ENCODE data around the gene HEXB. TPM values are rescaled to one million over a fixed set of nuclear protein-coding genes. Genes with fewer than 3 reads are reported as not detected.
"Not testable (repeated sequence)": the region's sequence is repeated elsewhere in the genome, so short reads cannot be mapped to it uniquely, and the experiment has no call there.

Gene HEXB
- total RNA-seq, 1 experiment from 2014 or later = 60.9 TPM

- H3K4me1 Mint-ChIP-seq; H3K27ac Mint-ChIP-seq; POLR2A ChIA-PET; H3K9me3 Mint-ChIP-seq; CTCF ChIA-PET; H3K27me3 Mint-ChIP-seq (ENCODE audit: low read depth); H3K4me3 Mint-ChIP-seq; DNase-seq (ENCODE audit: low spot score); ATAC-seq: not testable (repeated sequence)
- TF ChIP-seq HMGA2 (CRISPR knock-in tag; IDR thresholded peaks at IDR 0.05) = peak; percentile 99
- H3K36me3 Mint-ChIP-seq = peaks cover 29% of the 10 kb centered on the region
Observed at GRCh38 chr5:74748742-74749141, 63.7 kb downstream of the HEXB start.

DNA sequence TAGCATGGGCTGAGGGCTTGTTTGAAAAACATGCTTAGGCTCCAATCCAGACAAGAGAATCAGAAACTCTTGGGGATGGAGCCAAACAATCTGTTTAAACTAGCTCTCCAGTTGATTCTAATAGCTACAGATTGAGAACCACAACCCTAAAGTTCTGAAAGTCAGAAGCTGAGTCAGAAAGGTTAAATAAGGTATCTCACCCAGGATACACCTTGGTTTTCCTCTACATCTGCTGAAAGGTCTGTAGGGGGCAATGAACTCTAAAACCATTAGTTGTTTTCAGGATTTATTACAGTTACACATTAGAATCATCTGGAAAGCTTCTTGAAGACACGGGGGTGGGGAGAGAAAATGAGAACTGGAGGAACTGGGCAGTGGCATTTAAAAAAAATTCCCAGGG is 76.2 kb downstream of the HEXB start:
- no peak overlapping the region for H3K27ac Mint-ChIP-seq
- no peak for ATAC-seq
- ChIA-PET CTCF (interaction anchor here (1.4 kb wide), 1 partner anchor 174 kb away, joined by 5 read pairs; no protein-coding TSS in a partner anchor), POLR2A (no interaction called here)
- H3K4me1 Mint-ChIP-seq = peaks cover 9% of the 10 kb centered on the region
- no peaks in the 10 kb centered on the region for H3K27me3 Mint-ChIP-seq (ENCODE audit: low read depth)
- no peak for DNase-seq (ENCODE audit: low spot score)
- no peak overlapping the region for H3K4me3 Mint-ChIP-seq
- H3K36me3 Mint-ChIP-seq = peaks cover 26% of the 10 kb centered on the region
- H3K9me3 Mint-ChIP-seq = no peaks in the 10 kb centered on the region
- TF ChIP-seq MLX (CRISPR knock-in tag; IDR thresholded peaks at IDR 0.05) = no peak
- TF ChIP-seq SMAD4 (CRISPR knock-in tag; IDR thresholded peaks at IDR 0.05) = no peak
- TF ChIP-seq GTF2I (CRISPR knock-in tag; conservative IDR thresholded peaks at IDR 0.05) = no peak
- no peak for TF ChIP-seq ELF4 (CRISPR knock-in tag; IDR thresholded peaks at IDR 0.05; ENCODE audit: low read depth)
- TF ChIP-seq IRF2 (CRISPR knock-in tag; IDR thresholded peaks at IDR 0.05; ENCODE audit: borderline replicate concordance, low read depth) = no peak
- no peak for TF ChIP-seq PREB (CRISPR knock-in tag; IDR thresholded peaks at IDR 0.05; ENCODE audit: borderline replicate concordance)
- TF ChIP-seq, protein P1, sequence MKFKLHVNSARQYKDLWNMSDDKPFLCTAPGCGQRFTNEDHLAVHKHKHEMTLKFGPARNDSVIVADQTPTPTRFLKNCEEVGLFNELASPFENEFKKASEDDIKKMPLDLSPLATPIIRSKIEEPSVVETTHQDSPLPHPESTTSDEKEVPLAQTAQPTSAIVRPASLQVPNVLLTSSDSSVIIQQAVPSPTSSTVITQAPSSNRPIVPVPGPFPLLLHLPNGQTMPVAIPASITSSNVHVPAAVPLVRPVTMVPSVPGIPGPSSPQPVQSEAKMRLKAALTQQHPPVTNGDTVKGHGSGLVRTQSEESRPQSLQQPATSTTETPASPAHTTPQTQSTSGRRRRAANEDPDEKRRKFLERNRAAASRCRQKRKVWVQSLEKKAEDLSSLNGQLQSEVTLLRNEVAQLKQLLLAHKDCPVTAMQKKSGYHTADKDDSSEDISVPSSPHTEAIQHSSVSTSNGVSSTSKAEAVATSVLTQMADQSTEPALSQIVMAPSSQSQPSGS (CRISPR knock-in tag; IDR thresholded peaks at IDR 0.05; ENCODE audit: borderline replicate concordance, low read depth) = no peak
- no peak for TF ChIP-seq RORB (CRISPR knock-in tag; IDR thresholded peaks at IDR 0.05)
- no peak for TF ChIP-seq OVOL2 (CRISPR knock-in tag; IDR thresholded peaks at IDR 0.05; ENCODE audit: borderline replicate concordance)
- no peak for TF ChIP-seq TEAD4 (CRISPR knock-in tag; IDR thresholded peaks at IDR 0.05)
- no peak for TF ChIP-seq ATF1 (CRISPR knock-in tag; IDR thresholded peaks at IDR 0.05)
- TF ChIP-seq ATF3 (CRISPR knock-in tag; conservative IDR thresholded peaks at IDR 0.05) = no peak
- TF ChIP-seq SMAD3 (CRISPR knock-in tag; IDR thresholded peaks at IDR 0.05; ENCODE audit: borderline replicate concordance) = no peak
- TF ChIP-seq, protein P2, sequence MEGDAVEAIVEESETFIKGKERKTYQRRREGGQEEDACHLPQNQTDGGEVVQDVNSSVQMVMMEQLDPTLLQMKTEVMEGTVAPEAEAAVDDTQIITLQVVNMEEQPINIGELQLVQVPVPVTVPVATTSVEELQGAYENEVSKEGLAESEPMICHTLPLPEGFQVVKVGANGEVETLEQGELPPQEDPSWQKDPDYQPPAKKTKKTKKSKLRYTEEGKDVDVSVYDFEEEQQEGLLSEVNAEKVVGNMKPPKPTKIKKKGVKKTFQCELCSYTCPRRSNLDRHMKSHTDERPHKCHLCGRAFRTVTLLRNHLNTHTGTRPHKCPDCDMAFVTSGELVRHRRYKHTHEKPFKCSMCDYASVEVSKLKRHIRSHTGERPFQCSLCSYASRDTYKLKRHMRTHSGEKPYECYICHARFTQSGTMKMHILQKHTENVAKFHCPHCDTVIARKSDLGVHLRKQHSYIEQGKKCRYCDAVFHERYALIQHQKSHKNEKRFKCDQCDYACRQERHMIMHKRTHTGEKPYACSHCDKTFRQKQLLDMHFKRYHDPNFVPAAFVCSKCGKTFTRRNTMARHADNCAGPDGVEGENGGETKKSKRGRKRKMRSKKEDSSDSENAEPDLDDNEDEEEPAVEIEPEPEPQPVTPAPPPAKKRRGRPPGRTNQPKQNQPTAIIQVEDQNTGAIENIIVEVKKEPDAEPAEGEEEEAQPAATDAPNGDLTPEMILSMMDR (IDR thresholded peaks at IDR 0.05) = no peak
- TF ChIP-seq CREB1 (CRISPR knock-in tag; IDR thresholded peaks at IDR 0.05) = no peak
- no peak for TF ChIP-seq JAZF1 (CRISPR knock-in tag; IDR thresholded peaks at IDR 0.05)
- TF ChIP-seq, protein P3, sequence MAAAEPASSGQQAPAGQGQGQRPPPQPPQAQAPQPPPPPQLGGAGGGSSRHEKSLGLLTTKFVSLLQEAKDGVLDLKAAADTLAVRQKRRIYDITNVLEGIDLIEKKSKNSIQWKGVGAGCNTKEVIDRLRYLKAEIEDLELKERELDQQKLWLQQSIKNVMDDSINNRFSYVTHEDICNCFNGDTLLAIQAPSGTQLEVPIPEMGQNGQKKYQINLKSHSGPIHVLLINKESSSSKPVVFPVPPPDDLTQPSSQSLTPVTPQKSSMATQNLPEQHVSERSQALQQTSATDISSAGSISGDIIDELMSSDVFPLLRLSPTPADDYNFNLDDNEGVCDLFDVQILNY (CRISPR knock-in tag; IDR thresholded peaks at IDR 0.05) = no peak
- TF ChIP-seq, protein P4, sequence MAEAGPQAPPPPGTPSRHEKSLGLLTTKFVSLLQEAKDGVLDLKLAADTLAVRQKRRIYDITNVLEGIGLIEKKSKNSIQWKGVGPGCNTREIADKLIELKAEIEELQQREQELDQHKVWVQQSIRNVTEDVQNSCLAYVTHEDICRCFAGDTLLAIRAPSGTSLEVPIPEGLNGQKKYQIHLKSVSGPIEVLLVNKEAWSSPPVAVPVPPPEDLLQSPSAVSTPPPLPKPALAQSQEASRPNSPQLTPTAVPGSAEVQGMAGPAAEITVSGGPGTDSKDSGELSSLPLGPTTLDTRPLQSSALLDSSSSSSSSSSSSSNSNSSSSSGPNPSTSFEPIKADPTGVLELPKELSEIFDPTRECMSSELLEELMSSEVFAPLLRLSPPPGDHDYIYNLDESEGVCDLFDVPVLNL (CRISPR knock-in tag; IDR thresholded peaks at IDR 0.05; ENCODE audit: borderline replicate concordance, low read depth) = no peak
